ENCODE data around the gene COL6A6. TPM values are rescaled to one million over a fixed set of nuclear protein-coding genes. Genes with fewer than 3 reads are reported as not detected.

COL6A6 gene
- total RNA-seq, 4 donors from 2014 or later, result 0.04 to 0.57 (median 0.09) TPM; not detected in 1

- Histone ChIP-seq H3K9me3 (no peaks in the 10 kb centered on the region), H3K36me3 (no peaks in the 10 kb centered on the region), H3K27ac (no peak overlapping the region), H3K4me3 (no peak overlapping the region), H3K27me3 (no peaks in the 10 kb centered on the region), H3K4me1 (no peaks in the 10 kb centered on the region)
- no peak for DNase-seq
- intact Hi-C loops (cut with DNase I), result no loop called here
- 71 to 76% methylated on average over 3 of the region's 3 CpGs for WGBS, 2 donors
- TF ChIP-seq CTCF (IDR thresholded peaks at IDR 0.05) (no peak), POLR2A (IDR thresholded peaks at IDR 0.05) (no peak)
Measured at GRCh38 chr3:130506031-130506430, 10.9 kb upstream of the COL6A6 start.

- no peaks in the 10 kb centered on the region for H3K36me3 ChIP-seq
- no peak for TF ChIP-seq CTCF (IDR thresholded peaks at IDR 0.05)
- TF ChIP-seq POLR2A (IDR thresholded peaks at IDR 0.05), result no peak
- no peak overlapping the region for H3K4me3 ChIP-seq
- H3K27ac ChIP-seq, result no peak overlapping the region
- intact Hi-C loops (cut with DNase I), result no loop called here
- 78 to 94% methylated on average over 2 of the region's 2 CpGs for WGBS, 2 donors
- H3K9me3 ChIP-seq, result no peaks in the 10 kb centered on the region
- H3K4me1 ChIP-seq, result no peaks in the 10 kb centered on the region
- no peak for DNase-seq
- no peaks in the 10 kb centered on the region for H3K27me3 ChIP-seq
Measured at GRCh38 chr3:130507746-130508145, 9.2 kb upstream of the COL6A6 start.

GRCh38 chr3:130509008-130509407 lies 8.0 kb upstream of the COL6A6 start:
- Histone ChIP-seq H3K27me3 (no peaks in the 10 kb centered on the region), H3K4me1 (no peaks in the 10 kb centered on the region), H3K36me3 (no peaks in the 10 kb centered on the region), H3K27ac (no peak overlapping the region), H3K4me3 (no peak overlapping the region), H3K9me3 (no peaks in the 10 kb centered on the region)
- no peak for DNase-seq
- intact Hi-C loops (cut with DNase I), result no loop called here
- TF ChIP-seq POLR2A (IDR thresholded peaks at IDR 0.05) (no peak), CTCF (IDR thresholded peaks at IDR 0.05) (no peak)
- WGBS, 2 donors, result 54 to 63% methylated on average over 6 of the region's 6 CpGs

- H3K27ac ChIP-seq, result no peak overlapping the region
- H3K9me3 ChIP-seq, result no peaks in the 10 kb centered on the region
- no peak for DNase-seq
- peaks cover 0 to 42% (median 4%) of the 10 kb centered on the region in 4 donors for H3K27me3 ChIP-seq
- intact Hi-C loops (cut with DNase I), result no loop called here
- H3K36me3 ChIP-seq, result no peaks in the 10 kb centered on the region
- no peak for TF ChIP-seq CTCF (IDR thresholded peaks at IDR 0.05)
- no peak for TF ChIP-seq POLR2A (IDR thresholded peaks at IDR 0.05)
- H3K4me3 ChIP-seq, result no peak overlapping the region
- WGBS, 2 donors, result 9 to 25% methylated on average over 1 of the region's 1 CpG
- H3K4me1 ChIP-seq, result peaks cover 0 to 11% (median 0%) of the 10 kb centered on the region in 3 donors
Measured at GRCh38 chr3:130514681-130515080, 2.3 kb upstream of the COL6A6 start.

GRCh38 chr3:130515755-130516154 lies 1.2 kb upstream of the COL6A6 start:
- H3K9me3 ChIP-seq, result no peaks in the 10 kb centered on the region
- 47 to 64% methylated on average over 2 of the region's 2 CpGs for WGBS, 2 donors
- H3K4me1 ChIP-seq, result peaks cover 0 to 11% (median 0%) of the 10 kb centered on the region in 3 donors
- H3K27me3 ChIP-seq, result peaks cover 0 to 42% (median 4%) of the 10 kb centered on the region in 4 donors
- intact Hi-C loops (cut with DNase I), result no loop called here
- DNase-seq, result no peak
- no peak for TF ChIP-seq CTCF (IDR thresholded peaks at IDR 0.05)
- no peak for TF ChIP-seq POLR2A (IDR thresholded peaks at IDR 0.05)
- no peak overlapping the region for H3K4me3 ChIP-seq
- H3K36me3 ChIP-seq, result no peaks in the 10 kb centered on the region
- H3K27ac ChIP-seq, result no peak overlapping the region
